IPS DF 6.9 (cell line): ENCODE data around the gene ZNF282.

Experiments used
- DNase-seq: peaks from one replicate; pipeline ENCODE4 v3.0.0-alpha.2; 2013; ENCODE audit warnings: low read depth, low spot score
- H3K27ac ChIP-seq: one replicate; pipeline ENCODE4 v1.5.1; 2013; ENCODE audit warnings: low read length, control low read depth
- H3K27me3 ChIP-seq: 2 replicates; pipeline ENCODE4 v1.6.1; 2013; ENCODE audit warnings: mild to moderate bottlenecking, low read length; ENCODE audit not compliant: control insufficient read depth, insufficient read depth
- H3K36me3 ChIP-seq: 2 replicates; pipeline ENCODE4 v1.6.1; 2013; ENCODE audit warnings: low read length; ENCODE audit not compliant: control insufficient read depth, insufficient read depth
- H3K4me1 ChIP-seq: 2 replicates; pipeline ENCODE4 v1.6.1; 2013; ENCODE audit warnings: low read length; ENCODE audit not compliant: control insufficient read depth, insufficient read depth
- H3K4me3 ChIP-seq: 2 replicates; pipeline ENCODE4 v1.5.1; 2013; ENCODE audit warnings: mild to moderate bottlenecking, low read length
- H3K9me3 ChIP-seq: 2 replicates; pipeline ENCODE4 v1.6.1; 2013; ENCODE audit warnings: low read length, inconsistent platforms; ENCODE audit not compliant: control insufficient read depth, insufficient read depth
- WGBS: extraction: QIAGEN DNeasy Blood & Tissue Kit; methylation state at CpG from one replicate; pipeline ENCODE4 v1.1.7; 2013; ENCODE audit warnings: mixed read lengths, missing lambda C conversion rate; ENCODE audit not compliant: insufficient read length, insufficient coverage; 5-methylcytosine and 5-hydroxymethylcytosine counted together

ZNF282 gene

DNA sequence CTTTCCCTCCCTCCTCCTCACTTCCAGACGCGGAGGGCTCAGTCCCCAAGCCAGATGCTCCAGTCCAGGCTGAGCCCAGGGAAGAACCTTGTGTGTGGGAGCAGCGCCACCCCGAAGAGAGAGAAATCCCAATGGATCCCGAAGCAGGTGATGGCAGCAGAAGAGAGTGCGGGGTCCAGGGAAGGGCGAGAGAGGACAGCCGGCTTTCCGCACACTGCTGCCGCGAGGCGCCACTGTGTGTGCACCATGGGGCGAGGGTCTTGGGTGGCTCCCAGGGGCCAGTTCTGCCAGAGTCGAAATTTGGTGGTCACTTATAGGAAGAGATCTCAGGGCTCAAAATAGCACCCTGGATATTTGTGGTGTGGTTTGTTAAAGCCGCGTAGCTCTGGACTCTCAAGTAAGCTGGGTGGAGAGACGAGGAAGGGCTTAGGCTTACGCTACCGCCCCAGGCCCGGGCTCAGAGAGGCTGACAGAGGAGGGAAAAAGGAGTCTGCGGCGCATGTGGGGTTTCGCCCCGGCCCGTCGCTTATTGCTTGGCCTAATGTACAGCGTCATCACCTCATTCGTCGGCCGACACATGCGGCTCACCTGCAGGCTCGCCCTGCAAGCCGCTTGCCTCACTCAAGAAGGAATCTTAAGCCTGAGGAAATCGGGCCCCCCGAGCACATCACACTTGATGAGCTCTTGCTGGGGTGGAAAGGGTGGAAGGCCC is 12.1 kb downstream of the ZNF282 start:
- H3K4me1 ChIP-seq = peaks cover 3% of the 10 kb centered on the region; the same call in 1 of the 2 replicates
- H3K27me3 ChIP-seq = no peaks in the 10 kb centered on the region
- no peak for DNase-seq
- no peak overlapping the region for H3K27ac ChIP-seq
- H3K4me3 ChIP-seq = no peak overlapping the region
- peaks cover 38% of the 10 kb centered on the region for H3K36me3 ChIP-seq
- no peaks in the 10 kb centered on the region for H3K9me3 ChIP-seq
- WGBS = no CpG with 5 or more reads among the region's 35 CpGs

DNA sequence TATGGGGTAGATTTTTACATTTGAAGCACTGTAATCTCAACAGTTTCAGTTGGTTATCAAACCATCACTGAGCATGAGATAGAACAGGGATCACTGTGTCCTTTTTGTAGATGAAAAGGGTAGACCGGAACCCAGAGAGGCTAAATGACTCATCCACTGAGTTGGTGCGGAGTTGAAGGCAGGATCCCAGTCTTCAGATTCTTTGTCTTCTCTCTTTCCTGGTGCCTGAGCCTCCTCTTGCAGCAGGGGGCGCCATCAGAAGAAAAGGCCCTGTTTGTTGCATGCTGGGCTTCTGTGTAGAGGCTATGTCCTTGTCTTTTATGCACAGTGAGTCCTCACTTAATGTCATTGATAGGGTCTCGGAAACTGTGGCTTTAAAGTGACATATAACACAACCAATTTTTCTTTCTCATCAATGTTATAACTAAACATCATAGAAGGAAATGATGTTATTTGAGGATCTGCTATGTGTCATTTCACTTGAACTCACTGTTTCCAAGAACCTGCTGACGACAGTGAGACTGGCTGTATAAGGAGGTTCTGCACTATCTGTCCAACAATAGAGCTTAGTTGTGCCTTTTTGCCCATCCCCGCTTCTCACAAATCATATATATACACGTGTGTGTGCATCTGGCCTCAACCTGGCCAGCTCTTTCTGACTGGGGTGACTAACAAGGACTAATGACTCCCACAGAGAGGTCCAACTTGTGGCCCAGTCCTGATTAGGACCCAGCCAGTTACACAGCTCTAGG is 14.3 kb downstream of the ZNF282 start:
- no peak overlapping the region for H3K4me3 ChIP-seq
- H3K36me3 ChIP-seq = peaks cover 43% of the 10 kb centered on the region
- H3K27ac ChIP-seq = no peak overlapping the region
- no CpG with 5 or more reads among the region's 7 CpGs for WGBS
- H3K27me3 ChIP-seq = no peaks in the 10 kb centered on the region
- DNase-seq = peak; percentile 64
- H3K9me3 ChIP-seq = no peaks in the 10 kb centered on the region
- H3K4me1 ChIP-seq = peaks cover 3% of the 10 kb centered on the region; the same call in 1 of the 2 replicates

DNA sequence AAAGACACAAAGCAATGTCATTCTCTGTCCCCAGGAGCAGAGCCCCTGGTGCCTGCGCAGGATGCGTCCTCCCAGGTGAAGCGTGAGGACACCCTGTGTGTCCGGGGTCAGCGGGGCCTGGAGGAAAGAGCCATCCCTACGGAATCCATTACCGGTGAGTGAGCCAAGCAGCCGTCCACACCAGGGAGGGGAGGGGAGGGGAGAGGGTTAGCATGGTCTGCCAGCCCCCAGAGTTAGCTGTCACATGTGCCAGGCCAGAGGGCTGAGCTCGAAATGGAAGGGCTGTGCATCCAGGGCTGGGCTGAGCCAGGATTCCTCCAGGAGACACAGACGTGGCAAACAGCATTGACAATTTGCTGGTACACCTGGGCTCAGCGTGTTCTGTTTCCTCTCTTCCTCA is 15.2 kb downstream of the ZNF282 start:
- Histone ChIP-seq H3K27ac (no peak overlapping the region), H3K4me1 (peaks cover 2% of the 10 kb centered on the region; the same call in 1 of the 2 replicates), H3K9me3 (no peaks in the 10 kb centered on the region), H3K4me3 (no peak overlapping the region), H3K36me3 (peaks cover 43% of the 10 kb centered on the region), H3K27me3 (no peaks in the 10 kb centered on the region)
- no CpG with 5 or more reads among the region's 11 CpGs for WGBS
- no peak for DNase-seq

DNA sequence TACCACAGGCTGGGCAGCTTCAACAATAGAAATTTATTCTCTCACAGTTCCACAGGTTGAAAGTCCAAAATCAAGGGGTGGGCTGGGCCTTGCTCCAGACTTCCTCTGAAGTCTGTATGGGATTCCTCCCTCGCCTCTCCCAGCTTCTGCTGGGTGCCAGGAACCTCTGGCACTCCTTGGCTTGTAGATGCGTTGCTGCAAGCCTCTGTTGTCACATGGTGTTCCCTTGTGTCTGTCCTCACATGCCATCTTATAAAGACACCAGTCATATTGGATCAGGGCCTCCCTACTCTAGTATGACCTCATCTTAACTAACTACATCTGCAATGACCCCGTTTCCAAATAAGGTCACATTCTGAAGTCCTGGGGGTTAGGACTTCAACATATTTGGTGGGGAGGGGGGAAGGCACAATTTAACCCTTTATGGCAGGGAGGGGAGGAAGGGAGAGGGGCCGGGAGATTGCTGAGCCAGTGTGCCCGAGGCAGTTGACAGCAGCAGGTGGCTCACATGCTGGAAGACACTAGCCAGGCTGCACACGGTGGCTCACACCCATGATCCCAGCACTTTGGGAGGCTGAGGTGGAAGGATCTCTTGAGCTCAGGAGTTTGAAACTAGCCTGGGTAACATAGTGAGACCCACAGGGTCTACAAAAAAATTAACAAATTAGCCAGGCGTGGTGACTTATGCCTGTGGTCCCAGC is 18.8 kb downstream of the ZNF282 start:
- H3K4me1 ChIP-seq = no peaks in the 10 kb centered on the region
- WGBS = no CpG with 5 or more reads among the region's 7 CpGs
- H3K27me3 ChIP-seq = no peaks in the 10 kb centered on the region
- peaks cover 39% of the 10 kb centered on the region for H3K36me3 ChIP-seq
- H3K4me3 ChIP-seq = no peak overlapping the region
- H3K27ac ChIP-seq = no peak overlapping the region
- no peaks in the 10 kb centered on the region for H3K9me3 ChIP-seq
- no peak for DNase-seq

DNA sequence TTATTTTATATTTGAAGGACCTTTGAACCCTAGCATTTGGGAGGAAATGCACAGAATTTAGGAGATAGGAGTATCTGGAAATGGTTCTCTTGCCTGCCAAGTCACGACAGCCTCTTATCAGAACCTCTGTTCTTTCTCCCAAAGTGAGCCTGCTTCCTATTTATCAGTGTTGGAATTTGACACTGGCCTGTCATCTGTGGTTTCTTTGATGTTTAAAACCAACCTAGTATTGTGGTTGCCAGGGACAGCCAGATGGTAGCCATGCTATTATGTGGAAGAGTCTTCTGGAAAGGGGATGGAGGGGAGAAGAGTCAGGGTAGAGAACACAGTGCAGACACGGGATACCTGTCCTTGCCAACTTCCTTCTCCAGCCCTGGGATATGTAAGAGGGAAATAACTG is 21.1 kb downstream of the ZNF282 start:
- Histone ChIP-seq H3K36me3 (peaks cover 30% of the 10 kb centered on the region; the same call in 1 of the 2 replicates), H3K27ac (no peak overlapping the region), H3K4me3 (no peak overlapping the region), H3K4me1 (no peaks in the 10 kb centered on the region), H3K27me3 (no peaks in the 10 kb centered on the region), H3K9me3 (no peaks in the 10 kb centered on the region)
- WGBS = no CpG with 5 or more reads among the region's 2 CpGs
- DNase-seq = no peak

DNA sequence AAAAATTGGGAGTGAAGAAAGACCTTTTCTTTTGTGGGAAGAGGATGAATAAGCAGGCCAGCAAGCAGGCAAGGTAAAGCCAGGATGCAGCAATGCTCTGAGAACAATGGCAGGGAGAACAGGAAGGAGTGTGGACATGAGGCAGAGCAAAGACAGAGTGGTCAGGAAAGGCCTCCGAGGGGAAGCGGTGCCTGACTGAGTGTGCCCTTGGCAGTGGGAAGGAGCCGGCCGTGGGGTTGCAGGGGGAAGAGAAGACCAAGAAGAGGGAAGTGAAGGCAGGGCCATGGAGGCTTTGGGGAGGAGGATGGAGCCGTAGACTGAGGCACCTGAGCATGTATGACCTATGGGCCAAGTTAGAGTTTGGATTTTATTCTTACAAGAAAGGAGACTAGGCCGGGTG is 22.2 kb downstream of the ZNF282 start:
- no peak for DNase-seq
- Histone ChIP-seq H3K36me3 (peaks cover 27% of the 10 kb centered on the region; the same call in 1 of the 2 replicates), H3K9me3 (no peaks in the 10 kb centered on the region), H3K27me3 (no peaks in the 10 kb centered on the region), H3K27ac (no peak overlapping the region), H3K4me3 (no peak overlapping the region), H3K4me1 (no peaks in the 10 kb centered on the region)
- no CpG with 5 or more reads among the region's 6 CpGs for WGBS

DNA sequence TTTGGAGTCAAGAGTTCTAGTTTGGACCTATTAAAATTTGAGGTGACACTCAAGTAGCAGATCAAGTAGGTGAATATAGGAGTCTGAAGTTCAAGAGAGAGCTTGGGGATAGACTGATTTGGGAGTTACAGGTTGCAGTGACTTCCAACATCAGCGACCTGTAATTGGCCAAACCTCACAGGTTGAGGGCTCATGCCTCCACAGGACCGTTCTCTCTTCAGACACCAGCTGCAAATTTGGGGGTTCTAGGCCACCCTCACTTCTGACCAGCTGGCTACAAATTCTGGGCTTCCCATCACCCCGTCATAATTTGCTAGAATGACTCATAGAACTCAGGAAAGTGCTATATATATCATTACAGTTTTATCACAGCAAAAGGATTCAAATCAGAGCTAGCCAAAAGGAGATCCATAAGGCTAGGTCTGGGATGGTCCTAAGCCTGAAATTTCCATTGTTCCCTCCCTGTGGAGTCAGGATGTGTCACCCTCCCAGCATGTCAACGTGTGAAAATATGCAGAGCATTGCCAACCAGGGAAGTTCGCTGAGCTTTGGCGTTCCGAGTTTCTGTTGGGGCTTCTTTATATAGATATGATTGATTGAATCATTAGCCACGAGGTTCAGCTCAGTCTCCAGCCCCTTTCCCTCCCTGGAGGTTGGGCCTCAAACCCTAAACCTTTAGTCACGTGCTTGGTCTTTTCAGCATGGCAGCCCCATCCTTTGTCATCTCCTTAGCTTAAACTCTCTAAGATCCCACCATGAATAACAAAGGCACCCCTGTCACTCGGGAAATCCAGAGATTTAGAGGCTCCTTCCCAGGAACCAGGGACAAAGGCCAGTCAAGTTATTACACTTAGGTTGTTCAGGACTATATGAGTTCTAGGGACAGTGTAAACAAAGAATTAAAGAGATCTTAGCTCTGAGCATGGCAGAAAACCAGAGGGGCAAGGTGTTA is 23.4 kb downstream of the ZNF282 start:
- H3K4me3 ChIP-seq = no peak overlapping the region
- H3K36me3 ChIP-seq = peaks cover 21% of the 10 kb centered on the region; the same call in 1 of the 2 replicates
- DNase-seq = no peak
- H3K4me1 ChIP-seq = no peaks in the 10 kb centered on the region
- H3K27me3 ChIP-seq = no peaks in the 10 kb centered on the region
- no peaks in the 10 kb centered on the region for H3K9me3 ChIP-seq
- WGBS = no CpG with 5 or more reads among the region's 10 CpGs
- no peak overlapping the region for H3K27ac ChIP-seq

DNA sequence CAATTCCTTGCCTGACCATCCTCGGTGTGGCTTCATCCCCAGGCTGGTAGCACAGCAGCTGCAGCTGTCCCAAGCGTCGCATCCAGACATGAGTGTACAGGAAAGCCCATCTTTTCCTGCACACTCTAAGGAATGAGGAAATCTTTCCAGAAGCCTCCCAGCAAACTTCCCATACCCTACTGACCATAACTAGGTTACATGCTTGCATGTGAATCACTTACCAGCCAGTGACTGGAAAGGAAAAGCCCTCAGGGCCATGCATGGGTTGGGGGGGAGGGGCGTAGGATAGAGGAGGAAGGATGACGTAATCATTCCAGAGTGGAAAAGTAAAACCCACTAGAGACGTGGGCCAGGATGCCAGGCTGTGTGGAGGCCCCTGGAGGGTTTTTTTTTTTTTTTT is 25.2 kb downstream of the ZNF282 start:
- H3K4me3 ChIP-seq = no peak overlapping the region
- H3K36me3 ChIP-seq = peaks cover 20% of the 10 kb centered on the region
- no peaks in the 10 kb centered on the region for H3K4me1 ChIP-seq
- no peaks in the 10 kb centered on the region for H3K27me3 ChIP-seq
- no CpG with 5 or more reads among the region's 6 CpGs for WGBS
- H3K9me3 ChIP-seq = no peaks in the 10 kb centered on the region
- DNase-seq = no peak
- H3K27ac ChIP-seq = no peak overlapping the region

DNA sequence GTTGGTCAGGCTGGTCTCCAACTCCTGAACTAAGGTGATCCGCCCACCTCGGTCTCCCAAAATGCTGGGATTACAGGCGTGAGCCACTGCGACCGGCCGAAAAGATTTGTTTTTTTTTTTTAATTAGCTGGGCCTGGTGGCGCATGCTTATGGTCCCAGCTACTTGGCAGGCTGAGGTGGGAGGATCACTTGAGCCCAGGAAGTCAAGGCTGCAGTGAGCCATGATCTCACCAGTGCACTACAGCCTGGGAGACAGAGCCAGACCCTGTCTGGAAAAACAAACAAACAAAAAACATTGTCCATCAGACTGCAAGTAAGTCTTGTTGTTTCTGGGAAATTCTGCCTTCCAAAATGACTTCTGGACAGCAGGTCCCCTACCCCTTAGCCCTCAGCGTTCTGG is 27.8 kb downstream of the ZNF282 start:
- WGBS = no CpG with 5 or more reads among the region's 8 CpGs
- DNase-seq = no peak
- Histone ChIP-seq H3K36me3 (peaks cover 14% of the 10 kb centered on the region), H3K4me3 (no peak overlapping the region), H3K4me1 (no peaks in the 10 kb centered on the region), H3K9me3 (no peaks in the 10 kb centered on the region), H3K27me3 (no peaks in the 10 kb centered on the region), H3K27ac (no peak overlapping the region)

DNA sequence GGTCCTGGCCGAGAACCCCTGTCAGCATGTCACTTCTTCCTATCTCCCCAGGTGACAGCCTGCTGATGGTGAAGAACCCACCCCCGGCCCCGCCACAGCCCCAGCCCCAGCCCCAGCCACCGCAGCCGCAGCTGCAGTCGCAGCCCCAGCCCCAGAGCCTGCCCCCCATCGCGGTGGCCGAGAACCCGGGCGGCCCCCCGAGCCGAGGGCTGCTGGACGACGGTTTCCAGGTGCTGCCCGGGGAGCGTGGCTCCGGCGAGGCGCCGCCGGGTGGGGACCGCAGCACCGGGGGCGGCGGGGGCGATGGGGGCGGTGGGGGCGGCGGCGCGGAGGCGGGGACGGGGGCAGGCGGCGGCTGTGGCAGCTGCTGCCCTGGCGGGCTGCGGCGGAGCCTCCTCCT is 28.4 kb downstream of the ZNF282 start:
- Histone ChIP-seq H3K27me3 (no peaks in the 10 kb centered on the region), H3K9me3 (no peaks in the 10 kb centered on the region), H3K36me3 (peaks cover 14% of the 10 kb centered on the region), H3K4me1 (no peaks in the 10 kb centered on the region), H3K4me3 (no peak overlapping the region), H3K27ac (no peak overlapping the region)
- no peak for DNase-seq
- no CpG with 5 or more reads among the region's 39 CpGs for WGBS
